OCI-LY3 (cell line): ENCODE data around the gene SDK2.

Experiments used
- CTCF ChIP-seq: fragments of 200-600, 300-600 bp; sonication (generic); IDR thresholded peaks from 2 replicates; pipeline ENCODE4 v1.5.1; 2014; ENCODE audit warnings: antibody characterized with exemption, low read length, low read depth
- EZH2phosphoT487 ChIP-seq: fragments of 200-600 bp; shearing (Covaris generic); IDR thresholded peaks from 2 replicates; pipeline ENCODE4 v1.6.1; 2018; ENCODE audit warnings: antibody characterized with exemption, mixed run types, low read depth

- TF ChIP-seq CTCF: no peak
- TF ChIP-seq EZH2phosphoT487: no peak
Measured at GRCh38 chr17:73545109-73546032, 98.9 kb downstream of the SDK2 start.
